Endothelial cell of umbilical vein (primary cell): ENCODE data around the gene EHD3.

Source experiments
- EZH2 ChIP-seq: IDR thresholded peaks from 2 replicates; pipeline ENCODE4 v1.6.1; 2012; ENCODE audit warnings: borderline replicate concordance, low read depth, mild to moderate bottlenecking, moderate library complexity, low read length, inconsistent platforms; ENCODE audit not compliant: severe bottlenecking
- GATA2 ChIP-seq: IDR thresholded peaks from 2 replicates; pipeline ENCODE4 v1.7.0; 2011; ENCODE audit warnings: low read depth, mild to moderate bottlenecking, moderate library complexity, mixed read lengths, low read length; ENCODE audit not compliant: insufficient read length, insufficient read depth
- JUN ChIP-seq: IDR thresholded peaks from 2 replicates; pipeline ENCODE4 v1.6.1; 2011; ENCODE audit warnings: borderline replicate concordance, low read depth; ENCODE audit not compliant: insufficient read length, insufficient read depth
- MYC ChIP-seq: IDR thresholded peaks from one replicate; pipeline ENCODE4 v1.6.1; 2011; ENCODE audit warnings: mild to moderate bottlenecking, low read depth, low read length
- POLR2A ChIP-seq: IDR thresholded peaks from 2 replicates; pipeline ENCODE4 v1.6.1; 2012; ENCODE audit warnings: low read depth, mild to moderate bottlenecking, control low read depth, low read length
- POLR2AphosphoS5 ChIP-seq: IDR thresholded peaks from 2 replicates; pipeline ENCODE4 v1.6.1; 2012; ENCODE audit warnings: low read depth, mild to moderate bottlenecking, control low read depth, low read length, moderate library complexity; ENCODE audit not compliant: insufficient read depth
- TF ChIP-seq, protein P1 (sequence below), 2 donors: IDR thresholded peaks; 1 replicate in 1 of 2; 2 replicates in 1 of 2; pipeline ENCODE4 v1.5.1; 2011; ENCODE audit warnings: low read length in 2 of 2, mild to moderate bottlenecking in 2 of 2, moderate library complexity in 2 of 2, control low read depth in 1 of 2, inconsistent platforms in 1 of 2, low read depth in 1 of 2; ENCODE audit not compliant: insufficient read depth in 1 of 2; ENCODE audit errors: extremely low read depth in 1 of 2
- TF ChIP-seq, protein P2 (sequence below): IDR thresholded peaks from 2 replicates; pipeline ENCODE4 v1.6.1; 2011; ENCODE audit not compliant: insufficient read depth, insufficient read length

GRCh38 chr2:31236433-31237205, 2.7 kb downstream of the EHD3 start:
- TF ChIP-seq, protein P1, sequence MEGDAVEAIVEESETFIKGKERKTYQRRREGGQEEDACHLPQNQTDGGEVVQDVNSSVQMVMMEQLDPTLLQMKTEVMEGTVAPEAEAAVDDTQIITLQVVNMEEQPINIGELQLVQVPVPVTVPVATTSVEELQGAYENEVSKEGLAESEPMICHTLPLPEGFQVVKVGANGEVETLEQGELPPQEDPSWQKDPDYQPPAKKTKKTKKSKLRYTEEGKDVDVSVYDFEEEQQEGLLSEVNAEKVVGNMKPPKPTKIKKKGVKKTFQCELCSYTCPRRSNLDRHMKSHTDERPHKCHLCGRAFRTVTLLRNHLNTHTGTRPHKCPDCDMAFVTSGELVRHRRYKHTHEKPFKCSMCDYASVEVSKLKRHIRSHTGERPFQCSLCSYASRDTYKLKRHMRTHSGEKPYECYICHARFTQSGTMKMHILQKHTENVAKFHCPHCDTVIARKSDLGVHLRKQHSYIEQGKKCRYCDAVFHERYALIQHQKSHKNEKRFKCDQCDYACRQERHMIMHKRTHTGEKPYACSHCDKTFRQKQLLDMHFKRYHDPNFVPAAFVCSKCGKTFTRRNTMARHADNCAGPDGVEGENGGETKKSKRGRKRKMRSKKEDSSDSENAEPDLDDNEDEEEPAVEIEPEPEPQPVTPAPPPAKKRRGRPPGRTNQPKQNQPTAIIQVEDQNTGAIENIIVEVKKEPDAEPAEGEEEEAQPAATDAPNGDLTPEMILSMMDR (IDR thresholded peaks at IDR 0.05; ENCODE audit: extremely low read depth in 1 of 2, insufficient read depth in 1 of 2, low read depth in 1 of 2, low read length in 2 of 2) = no peak
- TF ChIP-seq EZH2 (no peak), GATA2 (no peak), POLR2AphosphoS5 (no peak), POLR2A (no peak), MYC (no peak), JUN (no peak)
- TF ChIP-seq, protein P2, sequence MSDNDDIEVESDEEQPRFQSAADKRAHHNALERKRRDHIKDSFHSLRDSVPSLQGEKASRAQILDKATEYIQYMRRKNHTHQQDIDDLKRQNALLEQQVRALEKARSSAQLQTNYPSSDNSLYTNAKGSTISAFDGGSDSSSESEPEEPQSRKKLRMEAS = no peak
